Measurements from ENCODE around the gene LOC101059915.

Gene LOC101059915

GRCh38 chrX:71667328-71668247, at the start of gene LOC101059915:
Gene LOC101059915 (plus strand): TSS chrX:71667546.
- DNase-seq (ENCODE audit: low read depth, low spot score): no peak

- no peak for DNase-seq (ENCODE audit: low read depth, low spot score)
Measured at GRCh38 chrX:71617742-71618141, 49.6 kb upstream of the LOC101059915 start.

GRCh38 chrX:71618303-71618721, 49.0 kb upstream of the LOC101059915 start, which contains the start of gene CXCR3:
Gene CXCR3 (minus strand): TSS chrX:71618511. CDS start chrX:71618449, 62 bp downstream.
- no peak for DNase-seq (ENCODE audit: low read depth, low spot score)

GRCh38 chrX:71618787-71619186, 48.6 kb upstream of the LOC101059915 start:
- DNase-seq (ENCODE audit: low read depth, low spot score): no peak

GRCh38 chrX:71619193-71619592, 48.2 kb upstream of the LOC101059915 start:
- DNase-seq (ENCODE audit: low read depth, low spot score): no peak

GRCh38 chrX:71619986-71620385, 47.4 kb upstream of the LOC101059915 start:
- DNase-seq (ENCODE audit: low read depth, low spot score): no peak

- DNase-seq (ENCODE audit: low read depth, low spot score): no peak
Measured at GRCh38 chrX:71621603-71622002, 45.7 kb upstream of the LOC101059915 start.

GRCh38 chrX:71622032-71622575, 45.2 kb upstream of the LOC101059915 start:
- DNase-seq (ENCODE audit: low read depth, low spot score): no peak

- no peak for DNase-seq (ENCODE audit: low read depth, low spot score)
Measured at GRCh38 chrX:71622576-71623450, 44.5 kb upstream of the LOC101059915 start.

GRCh38 chrX:71623714-71624113, 43.6 kb upstream of the LOC101059915 start:
- DNase-seq (ENCODE audit: low read depth, low spot score): no peak

GRCh38 chrX:71625471-71625870, 41.9 kb upstream of the LOC101059915 start:
- DNase-seq (ENCODE audit: low read depth, low spot score): no peak

GRCh38 chrX:71626576-71626975, 40.8 kb upstream of the LOC101059915 start:
- no peak for DNase-seq (ENCODE audit: low read depth, low spot score)

- no peak for DNase-seq (ENCODE audit: low read depth, low spot score)
Measured at GRCh38 chrX:71627588-71628404, 39.5 kb upstream of the LOC101059915 start.

GRCh38 chrX:71629467-71629866, 37.9 kb upstream of the LOC101059915 start:
- no peak for DNase-seq (ENCODE audit: low read depth, low spot score)

- no peak for DNase-seq (ENCODE audit: low read depth, low spot score)
Measured at GRCh38 chrX:71632923-71633657, 34.3 kb upstream of the LOC101059915 start.

GRCh38 chrX:71634366-71634765, 33.0 kb upstream of the LOC101059915 start:
- DNase-seq (ENCODE audit: low read depth, low spot score): no peak

GRCh38 chrX:71636438-71637252, 30.7 kb upstream of the LOC101059915 start:
- DNase-seq (ENCODE audit: low read depth, low spot score): no peak

- DNase-seq (ENCODE audit: low read depth, low spot score): no peak
Measured at GRCh38 chrX:71637253-71637618, 30.1 kb upstream of the LOC101059915 start.

- DNase-seq (ENCODE audit: low read depth, low spot score): no peak
Measured at GRCh38 chrX:71637848-71638247, 29.5 kb upstream of the LOC101059915 start.

- DNase-seq (ENCODE audit: low read depth, low spot score): no peak
Measured at GRCh38 chrX:71638409-71638808, 28.9 kb upstream of the LOC101059915 start.

All from smooth muscle cell of the brain vasculature (primary cell).